Skin epidermis (tissue), 12 donors: ENCODE data around the gene CYB561A3.
A peak's percentile ranks its signal among the peaks of the same experiment; 100 is the strongest.

Source experiments
- H3K27ac ChIP-seq, 21 experiments: fragments of 200-600 bp; sonication (generic) in 11 of 21; one replicate each; pipeline ENCODE4 v1.5.0; 2020; ENCODE audit warnings: mild to moderate bottlenecking in 3 of 21, inconsistent platforms in 2 of 21, moderate library complexity in 2 of 21
- H3K4me3 ChIP-seq, 7 experiments: fragments of 200-600 bp; sonication (generic) in 2 of 7; one replicate each; pipeline ENCODE4 v1.5.0; 2020; ENCODE audit warnings: inconsistent platforms in 2 of 7, mild to moderate bottlenecking in 2 of 7, moderate library complexity in 1 of 7

The CYB561A3 gene

DNA sequence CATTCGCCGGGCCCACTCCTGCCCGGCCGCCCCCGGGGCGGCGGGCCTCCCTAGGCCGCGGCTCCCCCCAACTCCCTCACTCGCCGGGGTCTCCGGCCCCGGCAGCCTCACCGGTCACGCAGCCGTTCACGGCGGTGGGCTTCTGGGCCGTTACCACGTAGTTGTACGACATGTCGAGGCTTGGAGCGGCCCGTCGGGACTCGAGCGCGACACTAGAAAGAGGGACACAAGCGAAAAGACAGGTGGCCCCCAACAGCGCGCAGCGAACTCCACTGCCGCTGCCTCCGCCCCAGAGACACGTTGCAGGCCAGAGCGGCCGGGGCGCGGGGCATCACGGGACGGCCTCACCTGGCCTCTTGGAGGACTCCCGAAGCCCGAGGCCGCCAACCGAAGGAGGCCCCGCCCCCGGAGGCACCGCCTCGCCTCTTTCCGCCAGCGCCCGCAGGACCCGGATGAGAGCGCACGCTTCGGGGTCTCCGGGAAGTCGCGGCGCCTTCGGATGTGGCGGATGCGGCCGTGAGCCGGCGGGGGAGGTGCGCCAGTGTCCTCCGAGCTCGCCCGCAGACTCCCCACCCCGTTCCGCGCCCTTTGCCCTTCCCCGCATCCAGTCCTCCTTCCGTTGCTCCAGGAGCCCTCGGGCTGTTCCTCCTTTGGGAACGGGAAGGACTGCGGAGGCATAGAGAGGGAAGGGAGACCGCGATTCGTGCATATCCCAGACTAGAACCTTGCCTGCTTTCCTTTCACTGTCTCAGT lies 28.7 kb downstream of the CYB561A3 start, which contains the start of the genes DDB1 and TKFC:
TSS of gene DDB1 (minus strand) at position 309 of the 753 bp plus-strand sequence. CDS start at position 172, 137 bp downstream.
TSS of gene TKFC (plus strand) at position 432 of the 753 bp plus-strand sequence. CDS start 1,501 bp downstream, outside the sequence.
- H3K4me3 ChIP-seq = peak within 1 kb of the TSS; percentile 69 to 96 (median 89)
- peak within 1 kb of the TSS; percentile 79 to 99 (median 95) for H3K27ac ChIP-seq

DNA sequence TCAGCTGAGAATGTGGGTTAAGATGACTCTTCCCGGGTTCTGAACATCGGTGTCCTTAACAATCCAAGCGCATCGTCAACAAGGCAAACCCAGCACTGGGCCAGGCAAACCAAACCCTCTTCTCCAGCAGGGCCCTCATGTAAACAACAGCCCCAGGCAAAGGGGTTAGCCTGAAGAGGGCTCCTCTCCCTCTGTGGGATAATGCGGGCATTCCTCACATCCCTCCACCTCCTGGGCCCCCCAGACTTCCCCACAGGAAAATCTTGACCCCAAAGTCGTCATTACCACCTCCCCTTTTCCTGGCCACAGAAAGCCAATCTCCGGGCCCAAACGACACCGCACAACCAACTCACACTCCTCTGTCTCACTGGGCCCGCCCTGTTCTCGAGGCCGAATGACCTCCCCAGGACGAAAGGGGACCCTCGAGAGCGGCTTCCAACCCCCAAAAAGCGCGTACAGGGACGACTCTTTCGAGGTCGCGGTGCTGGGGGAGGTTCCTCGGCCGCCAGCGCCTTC lies 29.3 kb downstream of the CYB561A3 start:
- H3K4me3 ChIP-seq = peak overlapping the region; percentile 69 to 96 (median 89)
- peak overlapping the region; percentile 79 to 99 (median 95) for H3K27ac ChIP-seq

DNA sequence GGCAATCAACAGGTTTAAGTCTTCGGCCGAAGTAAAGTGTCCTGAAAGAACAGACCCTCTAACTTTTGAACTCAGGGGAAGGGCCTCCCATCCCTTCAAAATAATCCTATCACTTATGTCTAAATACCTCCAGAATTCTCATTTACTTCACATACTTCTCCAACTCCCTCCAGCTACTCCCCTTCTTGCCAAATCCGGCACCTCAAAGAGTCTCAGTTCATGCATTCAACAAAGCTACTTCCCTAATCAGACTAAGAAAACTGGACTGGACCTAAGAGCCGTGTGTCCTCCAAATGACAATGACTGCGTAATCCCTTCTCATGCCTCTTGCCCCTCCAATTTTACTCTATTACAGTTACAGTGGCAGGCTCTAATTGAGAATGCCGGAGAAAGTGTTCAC lies 30.0 kb downstream of the CYB561A3 start:
- Histone ChIP-seq H3K4me3 (peak overlapping the region; percentile 69 to 96 (median 89)), H3K27ac (peak overlapping the region in 10 of 21 experiments; percentile 94 to 99 (median 97))

DNA sequence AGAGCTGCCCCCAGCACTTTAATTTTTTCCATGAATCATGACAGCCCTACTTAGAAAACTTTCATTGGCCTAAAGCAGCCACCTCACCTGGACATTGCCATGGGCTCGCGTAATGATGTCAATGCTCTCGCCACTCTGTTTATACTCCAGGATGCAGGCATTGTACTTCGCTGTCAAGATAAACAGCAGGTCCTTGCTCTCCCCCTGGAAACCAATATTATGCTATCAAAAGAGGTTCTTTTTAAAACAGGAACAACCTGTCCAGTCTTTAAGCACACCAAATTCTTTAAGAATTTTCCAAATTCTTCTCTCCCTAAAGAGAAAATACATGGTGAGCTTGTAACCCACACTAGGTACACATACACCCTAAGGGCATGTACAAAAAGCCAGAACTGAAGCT lies 31.8 kb downstream of the CYB561A3 start:
- Histone ChIP-seq H3K4me3 (no peak overlapping the region), H3K27ac (no peak overlapping the region)

DNA sequence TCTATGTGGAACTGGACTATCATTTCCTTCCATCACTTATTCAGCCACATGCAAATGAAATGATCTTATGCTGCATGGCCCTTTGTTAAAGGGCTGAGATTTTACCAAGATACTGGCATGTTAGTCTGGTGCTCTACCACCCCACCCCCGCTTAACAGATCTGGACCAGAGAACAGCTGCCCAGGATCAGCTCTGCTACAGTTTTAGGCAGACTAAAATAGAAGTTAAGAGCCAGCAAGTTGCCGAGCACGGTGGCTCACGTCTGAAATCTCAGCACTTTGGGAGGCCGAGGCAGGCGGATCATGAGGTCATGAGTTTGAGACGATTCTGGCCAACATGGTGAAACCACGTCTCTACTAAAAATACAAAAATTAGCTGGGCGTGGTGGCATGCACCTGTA lies 33.3 kb downstream of the CYB561A3 start:
- H3K27ac ChIP-seq = no peak overlapping the region
- no peak overlapping the region for H3K4me3 ChIP-seq

DNA sequence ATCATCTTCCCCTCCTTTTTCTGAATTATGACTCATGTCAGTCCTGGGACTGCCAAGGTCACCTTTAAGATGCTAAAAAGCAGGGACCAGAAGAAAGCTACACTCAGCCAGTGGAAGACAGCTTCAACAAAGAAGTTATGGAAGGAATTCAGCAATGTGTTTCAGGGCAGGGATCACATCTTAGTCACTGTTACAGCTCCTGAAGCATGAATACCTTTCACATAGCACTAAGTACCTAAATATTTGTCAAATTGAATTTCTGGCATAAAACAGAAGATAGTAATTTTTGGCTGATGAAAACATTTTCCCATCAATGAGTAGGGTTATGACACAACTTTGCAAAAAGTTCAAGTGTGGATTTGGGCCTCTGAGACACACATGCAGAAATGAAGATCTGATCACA lies 34.0 kb downstream of the CYB561A3 start:
- Histone ChIP-seq H3K4me3 (no peak overlapping the region), H3K27ac (peak overlapping the region in 1 of 21 experiments; percentile 14)

DNA sequence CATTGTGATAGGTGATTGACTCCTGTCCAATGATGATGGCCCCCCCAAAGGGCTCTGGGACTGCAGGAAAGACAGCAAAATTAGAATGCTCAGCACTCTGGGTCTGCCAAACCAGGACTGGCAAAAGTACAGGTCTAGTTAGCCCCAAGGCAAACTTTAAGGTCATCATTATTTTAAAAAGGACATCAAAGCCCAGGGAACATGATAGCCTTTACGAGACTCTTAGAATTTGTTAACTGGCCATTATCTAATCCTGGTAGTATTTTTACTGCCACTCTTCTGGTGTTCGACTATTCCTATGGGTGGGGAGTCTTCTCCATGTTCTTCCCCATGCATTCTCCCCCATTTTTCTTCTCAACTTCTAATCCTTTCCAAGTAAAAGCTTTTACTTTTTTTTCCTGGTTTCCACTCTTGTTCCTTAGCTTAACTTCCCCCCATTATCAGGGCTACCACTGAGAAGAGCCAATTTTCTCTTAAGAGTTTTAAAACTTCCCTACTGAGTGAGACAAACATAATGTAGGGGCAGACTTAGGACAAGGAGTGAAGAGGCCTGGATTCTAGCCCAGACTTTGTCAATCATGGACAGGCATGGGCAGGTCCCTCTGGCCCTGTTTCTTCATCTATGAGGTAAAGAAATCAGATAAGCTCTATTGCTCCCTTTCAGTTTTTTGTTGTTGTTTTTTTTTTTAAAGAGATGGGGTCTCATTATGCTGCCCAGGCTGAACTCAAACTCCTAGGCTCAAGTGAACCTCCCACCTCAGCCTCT lies 35.9 kb downstream of the CYB561A3 start:
- no peak overlapping the region for H3K4me3 ChIP-seq
- H3K27ac ChIP-seq = peak overlapping the region in 2 of 21 experiments; percentile 26 to 36

DNA sequence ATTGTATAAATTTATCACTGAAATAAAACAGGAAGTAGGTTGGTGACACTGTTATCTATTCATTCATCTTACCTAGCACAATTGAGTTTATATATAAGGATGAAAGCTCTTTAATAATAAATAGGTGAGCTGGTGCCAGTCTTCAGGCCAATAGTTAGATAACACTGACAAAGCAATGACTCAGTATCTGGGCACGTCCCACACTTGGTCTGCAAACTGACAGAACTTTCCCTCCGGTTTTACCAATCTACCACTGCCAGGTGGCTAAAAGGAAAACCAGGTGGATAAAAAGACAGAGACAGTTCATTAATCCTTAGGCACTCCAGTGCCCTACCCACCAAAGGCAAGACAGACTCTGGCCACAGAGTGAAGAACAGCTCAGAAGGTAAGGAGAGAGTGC lies 46.4 kb downstream of the CYB561A3 start:
- Histone ChIP-seq H3K4me3 (no peak overlapping the region), H3K27ac (peak overlapping the region in 1 of 21 experiments; percentile 15)

DNA sequence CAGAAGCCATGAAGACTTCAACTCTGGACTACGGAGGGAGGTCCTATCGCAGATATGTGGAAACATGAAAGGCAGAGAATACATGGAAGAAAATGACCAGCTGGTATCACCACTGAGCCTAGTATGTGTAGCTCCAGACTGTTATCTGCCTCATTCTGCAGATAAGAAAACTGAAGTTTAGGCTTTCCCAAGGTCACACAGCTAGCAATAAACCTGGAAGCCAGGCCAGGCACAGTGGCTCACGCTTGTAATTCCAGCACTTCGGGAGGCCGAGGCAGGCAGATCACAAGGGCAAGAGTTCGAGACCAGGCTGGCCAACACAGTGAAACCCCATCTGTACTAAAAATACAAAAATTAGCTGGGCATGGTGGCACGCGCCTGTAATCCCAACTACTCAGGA lies 50.9 kb downstream of the CYB561A3 start:
- Histone ChIP-seq H3K4me3 (no peak overlapping the region), H3K27ac (no peak overlapping the region)

DNA sequence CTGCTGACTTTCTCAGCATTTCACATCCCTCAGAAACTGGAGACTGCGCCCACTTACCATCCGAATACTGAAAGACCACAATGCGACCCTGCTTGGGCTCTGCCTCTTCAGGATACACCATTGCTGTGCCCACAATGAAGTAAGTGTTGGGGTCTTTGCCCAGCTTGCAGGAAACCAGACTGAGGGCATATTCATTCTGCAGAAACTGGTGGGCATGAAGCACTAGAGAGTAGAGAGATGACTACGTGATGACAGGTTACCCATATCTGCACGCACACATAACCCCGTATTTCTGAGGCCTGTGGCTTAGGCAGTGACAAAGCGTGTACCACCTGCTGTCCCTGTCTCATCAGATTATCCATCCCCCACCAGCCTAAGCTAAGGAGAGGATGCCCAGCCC lies 51.9 kb downstream of the CYB561A3 start:
- H3K27ac ChIP-seq = no peak overlapping the region
- no peak overlapping the region for H3K4me3 ChIP-seq

DNA sequence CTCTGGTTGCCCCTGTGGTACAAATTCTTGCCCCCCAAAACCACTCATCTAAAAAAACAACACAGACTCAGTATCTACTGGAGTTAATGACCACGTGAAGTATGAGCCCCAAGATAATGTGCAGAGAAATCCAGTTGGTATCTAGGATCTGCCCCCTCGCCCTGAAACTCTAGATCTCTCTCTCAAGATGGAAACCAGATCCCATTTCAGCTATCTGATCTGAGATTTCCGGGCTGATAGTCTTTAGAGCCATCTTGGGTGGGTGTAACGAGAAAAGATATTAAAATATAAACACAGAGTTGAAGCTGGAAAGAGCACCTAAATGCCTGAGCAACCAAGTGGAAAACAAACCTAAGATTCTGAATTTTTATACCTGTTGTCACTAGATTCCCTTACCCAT lies 52.5 kb downstream of the CYB561A3 start:
- no peak overlapping the region for H3K4me3 ChIP-seq
- H3K27ac ChIP-seq = no peak overlapping the region

DNA sequence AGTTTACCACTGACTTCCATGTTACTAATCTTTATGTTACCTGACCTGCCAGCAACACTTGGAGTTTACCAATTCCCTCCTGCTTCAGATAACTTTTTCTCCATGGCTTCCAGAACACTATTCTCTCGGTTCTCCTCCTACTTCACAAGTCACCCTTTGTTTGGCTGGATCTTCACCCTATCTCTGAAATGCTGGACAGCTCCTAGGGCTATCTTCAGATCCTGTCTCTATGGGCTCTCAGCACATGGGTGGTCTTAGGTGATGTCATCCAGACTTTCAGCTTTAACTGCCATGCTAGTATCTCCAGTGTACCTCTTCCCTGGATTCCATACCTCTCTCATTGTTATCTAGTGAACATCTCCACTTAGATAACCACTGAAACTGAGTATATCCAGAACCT lies 54.3 kb downstream of the CYB561A3 start:
- H3K27ac ChIP-seq = no peak overlapping the region
- no peak overlapping the region for H3K4me3 ChIP-seq

DNA sequence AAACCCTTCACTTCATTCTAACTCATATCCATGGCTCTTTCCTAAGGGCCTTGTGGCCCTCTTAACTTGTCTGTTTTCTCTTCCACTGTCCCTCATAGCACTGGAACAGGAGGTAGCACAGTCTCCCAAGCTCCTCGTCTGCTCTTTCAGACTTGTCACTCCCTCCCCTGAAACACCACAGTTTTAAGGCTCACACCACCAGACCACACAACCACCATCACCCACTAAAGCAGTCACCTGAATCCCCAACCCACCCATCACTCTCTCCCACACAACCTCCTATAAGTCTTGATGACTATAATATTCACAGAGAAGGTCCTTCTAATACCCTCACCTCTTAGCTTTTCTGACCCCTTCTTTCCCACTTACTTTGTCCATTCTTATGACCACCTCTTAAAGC lies 55.5 kb downstream of the CYB561A3 start:
- H3K4me3 ChIP-seq = no peak overlapping the region
- no peak overlapping the region for H3K27ac ChIP-seq

DNA sequence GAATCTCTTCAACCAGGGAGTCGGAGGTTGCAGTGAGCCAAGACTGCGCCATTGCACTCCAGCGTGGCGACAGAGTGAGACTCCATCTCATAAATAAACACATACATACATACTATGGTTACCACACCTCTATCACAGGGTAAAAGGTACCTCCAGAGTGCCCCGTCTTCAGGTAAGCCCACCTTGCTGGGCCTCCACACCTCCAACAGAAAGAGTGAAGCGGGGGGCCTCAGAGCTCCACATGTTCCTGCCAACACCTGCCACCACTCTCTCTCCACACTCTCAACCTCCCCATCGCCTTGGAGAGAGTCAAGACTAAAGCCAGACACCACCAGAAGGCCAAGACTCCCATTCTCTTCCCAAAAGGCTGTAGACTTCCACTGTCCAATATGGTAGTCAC lies 56.3 kb downstream of the CYB561A3 start:
- Histone ChIP-seq H3K4me3 (no peak overlapping the region), H3K27ac (no peak overlapping the region)

DNA sequence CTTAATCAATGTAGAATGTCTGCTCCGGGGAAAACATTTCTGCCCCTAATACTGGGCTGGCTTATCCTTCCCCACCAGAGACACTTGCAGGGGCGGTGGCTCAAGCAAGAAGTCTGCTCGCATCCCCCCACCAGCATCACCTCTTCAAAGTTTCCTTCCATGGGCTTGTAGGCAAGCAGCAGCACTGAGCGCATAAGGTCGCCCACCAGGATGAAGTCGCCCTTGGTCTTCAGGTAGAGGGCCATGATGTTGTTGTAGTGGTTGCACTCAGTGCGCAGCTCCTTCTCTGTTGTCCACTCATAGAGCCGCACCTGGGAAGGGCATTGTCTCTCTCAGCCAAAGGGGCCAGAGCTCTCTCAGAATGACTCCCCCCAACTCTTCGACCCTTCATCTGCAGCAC lies 58.0 kb downstream of the CYB561A3 start:
- H3K27ac ChIP-seq = no peak overlapping the region
- no peak overlapping the region for H3K4me3 ChIP-seq

DNA sequence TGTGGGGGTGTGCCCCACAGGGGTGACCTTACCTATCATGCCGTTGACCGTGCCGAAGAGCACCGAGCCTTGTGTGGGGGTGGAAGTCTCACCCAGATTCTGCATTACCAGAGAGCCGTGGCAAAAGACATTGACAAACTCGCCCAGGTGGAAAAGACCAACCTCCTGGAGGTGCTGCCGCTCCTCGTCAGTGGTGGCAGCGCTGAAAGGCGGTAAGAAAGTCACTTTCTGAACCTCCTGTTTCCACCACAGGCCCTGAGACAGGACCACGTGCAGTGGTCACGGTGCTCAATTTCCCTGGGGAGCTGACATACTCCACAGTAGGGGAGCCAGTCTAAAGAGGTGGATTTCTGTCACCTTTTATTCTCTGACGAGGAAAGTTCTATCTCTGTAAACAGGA lies 59.1 kb downstream of the CYB561A3 start:
- Histone ChIP-seq H3K4me3 (no peak overlapping the region), H3K27ac (no peak overlapping the region)
